ENCODE results near the gene TNP2. TPM values are rescaled to one million over a fixed set of nuclear protein-coding genes. Genes with fewer than 3 reads are reported as not detected.
"Not testable (repeated sequence)": the region's sequence is repeated elsewhere in the genome, so short reads cannot be mapped to it uniquely, and the experiment has no call there.

TNP2 gene
- total RNA-seq, 2 donors from 2014 or later = not detected

DNA sequence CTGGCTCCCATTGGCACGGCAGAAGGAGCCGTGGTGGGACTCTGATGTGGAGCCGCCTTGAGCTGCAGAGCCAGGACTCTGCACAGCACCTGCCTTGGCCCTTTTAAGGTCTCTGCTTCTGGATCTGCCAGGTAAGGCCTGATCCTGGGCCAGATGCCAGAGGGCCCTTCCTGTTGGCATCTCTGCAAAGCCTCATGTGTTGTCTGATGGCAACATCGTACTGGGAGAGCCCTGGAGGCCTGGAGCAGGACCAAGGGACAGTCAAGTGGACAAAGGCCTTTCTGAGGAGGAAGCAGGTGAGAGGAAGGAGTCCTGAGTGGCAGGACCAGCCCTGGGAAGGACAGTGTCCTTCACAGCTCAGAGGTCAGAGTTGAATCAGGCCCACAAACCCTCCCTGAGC is 39.2 kb downstream of the TNP2 start:
- TF ChIP-seq, protein P1, sequence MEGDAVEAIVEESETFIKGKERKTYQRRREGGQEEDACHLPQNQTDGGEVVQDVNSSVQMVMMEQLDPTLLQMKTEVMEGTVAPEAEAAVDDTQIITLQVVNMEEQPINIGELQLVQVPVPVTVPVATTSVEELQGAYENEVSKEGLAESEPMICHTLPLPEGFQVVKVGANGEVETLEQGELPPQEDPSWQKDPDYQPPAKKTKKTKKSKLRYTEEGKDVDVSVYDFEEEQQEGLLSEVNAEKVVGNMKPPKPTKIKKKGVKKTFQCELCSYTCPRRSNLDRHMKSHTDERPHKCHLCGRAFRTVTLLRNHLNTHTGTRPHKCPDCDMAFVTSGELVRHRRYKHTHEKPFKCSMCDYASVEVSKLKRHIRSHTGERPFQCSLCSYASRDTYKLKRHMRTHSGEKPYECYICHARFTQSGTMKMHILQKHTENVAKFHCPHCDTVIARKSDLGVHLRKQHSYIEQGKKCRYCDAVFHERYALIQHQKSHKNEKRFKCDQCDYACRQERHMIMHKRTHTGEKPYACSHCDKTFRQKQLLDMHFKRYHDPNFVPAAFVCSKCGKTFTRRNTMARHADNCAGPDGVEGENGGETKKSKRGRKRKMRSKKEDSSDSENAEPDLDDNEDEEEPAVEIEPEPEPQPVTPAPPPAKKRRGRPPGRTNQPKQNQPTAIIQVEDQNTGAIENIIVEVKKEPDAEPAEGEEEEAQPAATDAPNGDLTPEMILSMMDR (IDR thresholded peaks at IDR 0.05) = no peak
- Histone ChIP-seq H3K27me3 (no peaks in the 10 kb centered on the region), H3K9me3 (no peaks in the 10 kb centered on the region), H3K4me1 (peaks cover 0 to 24% of the 10 kb centered on the region in 2 donors), H3K27ac (no peak overlapping the region), H3K36me3 (no peaks in the 10 kb centered on the region), H3K4me3 (no peak overlapping the region)
- no peak for DNase-seq (ENCODE audit: low spot score)

DNA sequence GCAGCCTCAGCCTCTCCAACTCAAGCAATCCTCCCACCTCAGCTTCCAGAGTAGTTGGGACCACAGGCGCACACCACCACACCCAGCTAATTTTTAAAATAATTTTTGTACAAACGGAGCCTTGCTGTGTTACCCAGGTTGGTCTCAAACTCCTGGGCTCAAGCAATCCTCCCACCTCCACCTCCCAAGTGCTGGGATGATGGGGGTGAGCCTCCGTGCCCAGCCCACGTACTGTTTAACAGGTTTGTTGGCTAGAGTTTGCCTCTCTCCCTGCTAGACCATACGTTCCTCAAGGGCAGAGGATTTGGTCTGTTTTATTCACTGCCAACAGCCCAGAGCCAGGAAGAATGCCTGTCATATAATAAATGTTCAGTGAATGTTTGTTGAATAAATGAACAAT is 39.7 kb downstream of the TNP2 start:
- TF ChIP-seq, protein P1 (IDR thresholded peaks at IDR 0.05) = no peak
- Histone ChIP-seq H3K36me3 (no peaks in the 10 kb centered on the region), H3K9me3 (no peaks in the 10 kb centered on the region), H3K4me3 (no peak overlapping the region), H3K27me3 (no peaks in the 10 kb centered on the region), H3K27ac (no peak overlapping the region), H3K4me1 (peaks cover 0 to 29% of the 10 kb centered on the region in 2 donors)
- DNase-seq (ENCODE audit: low spot score) = no peak

GRCh38 chr16:11225677-11226549 is 43.2 kb downstream of the TNP2 start:
- DNase-seq (ENCODE audit: low spot score) = no peak
- no peak overlapping the region for H3K27ac ChIP-seq
- TF ChIP-seq, protein P1 (IDR thresholded peaks at IDR 0.05) = no peak
- H3K4me1 ChIP-seq = peaks cover 0 to 23% of the 10 kb centered on the region in 2 donors
- no peaks in the 10 kb centered on the region for H3K36me3 ChIP-seq
- peak overlapping the region in 1 of 2 donors; percentile 17 for H3K4me3 ChIP-seq
- no peaks in the 10 kb centered on the region for H3K9me3 ChIP-seq
- no peaks in the 10 kb centered on the region for H3K27me3 ChIP-seq

DNA sequence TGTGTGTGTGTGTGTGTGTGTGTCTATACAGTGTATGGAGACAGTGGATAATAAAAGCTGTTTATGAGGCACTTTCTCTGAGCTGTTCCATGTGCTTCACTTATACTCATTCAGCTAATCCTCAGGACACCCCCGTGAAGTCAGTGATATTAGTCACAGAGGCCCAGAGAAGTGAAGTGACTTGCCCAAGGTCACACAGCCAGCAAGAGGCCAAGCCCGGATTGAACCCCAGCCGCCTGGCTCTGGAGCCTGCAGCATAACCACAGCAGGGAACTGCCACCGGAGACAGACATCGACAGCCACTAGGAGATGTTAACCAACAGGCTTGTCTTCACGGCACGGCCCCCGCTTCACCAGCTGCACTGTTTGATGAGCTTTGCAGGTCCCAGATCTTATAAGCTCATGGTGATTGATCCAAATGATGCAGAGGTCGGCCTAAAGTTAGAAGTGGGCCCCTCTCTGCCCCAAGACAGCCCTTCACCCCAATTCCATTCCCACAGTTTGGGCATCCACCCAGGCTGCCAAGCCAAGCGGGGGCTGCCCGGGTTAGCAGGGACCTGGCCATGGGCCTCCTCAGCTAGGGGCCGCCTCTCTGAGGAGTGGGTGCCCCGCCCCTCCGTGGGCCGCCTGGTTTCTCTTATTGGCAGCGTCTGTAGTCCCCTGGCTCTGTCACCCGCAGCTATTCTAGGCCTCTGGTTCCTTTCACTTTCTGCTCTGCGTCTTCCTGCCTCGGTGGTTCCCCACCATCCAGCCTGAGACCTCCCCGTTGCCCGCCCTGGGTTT is 44.0 kb downstream of the TNP2 start:
- Histone ChIP-seq H3K4me1 (peaks cover 0 to 23% of the 10 kb centered on the region in 2 donors), H3K27ac (peak overlapping the region; percentile 71 to 81), H3K27me3 (no peaks in the 10 kb centered on the region), H3K4me3 (peak overlapping the region in 1 of 2 donors; percentile 17), H3K36me3 (no peaks in the 10 kb centered on the region), H3K9me3 (no peaks in the 10 kb centered on the region)
- TF ChIP-seq, protein P1 (IDR thresholded peaks at IDR 0.05) = no peak
- DNase-seq (ENCODE audit: low spot score) = no peak

- TF ChIP-seq, protein P1 (IDR thresholded peaks at IDR 0.05) = no peak
- Histone ChIP-seq H3K4me3 (no peak overlapping the region), H3K9me3 (no peaks in the 10 kb centered on the region), H3K27me3 (no peaks in the 10 kb centered on the region), H3K36me3 (no peaks in the 10 kb centered on the region), H3K4me1 (peaks cover 0 to 23% of the 10 kb centered on the region in 2 donors), H3K27ac (peak overlapping the region; percentile 71 to 81)
- peak; percentile 87 for DNase-seq (ENCODE audit: low spot score)
Observed at GRCh38 chr16:11224096-11224893, 44.8 kb downstream of the TNP2 start.

DNA sequence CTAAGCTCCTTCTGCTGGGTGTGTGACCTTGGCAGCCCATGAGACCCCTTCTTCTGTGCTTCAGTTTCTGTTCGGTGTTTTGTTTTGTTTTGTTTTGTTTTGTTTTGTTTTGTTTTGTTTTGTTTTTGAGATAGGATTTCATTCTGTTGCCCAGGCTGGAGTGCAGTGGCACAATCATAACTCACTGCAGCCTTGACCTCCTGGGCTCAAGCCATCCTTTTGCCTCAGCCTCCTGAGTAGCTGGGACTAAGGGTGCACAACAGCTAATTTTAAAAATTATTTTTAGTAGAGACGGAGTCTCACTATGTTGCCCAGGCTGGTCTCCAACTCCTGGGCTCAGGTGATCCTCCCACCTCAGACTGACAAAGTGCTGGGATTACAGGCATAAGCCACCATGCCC is 48.6 kb downstream of the TNP2 start:
- peaks cover 0 to 29% of the 10 kb centered on the region in 2 donors for H3K9me3 ChIP-seq
- H3K27me3 ChIP-seq; H3K36me3 ChIP-seq; H3K27ac ChIP-seq; DNase-seq (ENCODE audit: low spot score); H3K4me3 ChIP-seq: not testable (repeated sequence)
- H3K4me1 ChIP-seq = peaks cover 0 to 20% of the 10 kb centered on the region in 2 donors

All from right atrium auricular region (tissue), 2 donors.